Hematopoietic multipotent progenitor cell (in vitro differentiated cells): Measurements from ENCODE around the gene GRAMD1B. TPM values are rescaled to one million over a fixed set of nuclear protein-coding genes. Genes with fewer than 3 reads are reported as not detected.

Source experiments
- DNase-seq, 3 donors: peaks; one replicate each; pipeline ENCODE4 v3.0.0-alpha.2; 2011 to 2015; ENCODE audit warnings: low read depth in 2 of 3, low spot score in 2 of 3
- total RNA-seq: library from RNA; depleted of rRNA; stranded (reverse); fragments of >200 nt; gene quantifications from one replicate; pipeline ENCODE4 v1.2.3, GENCODE V29; 2012

The GRAMD1B gene
- total RNA-seq, 1 donor, result 18.9 TPM

DNA sequence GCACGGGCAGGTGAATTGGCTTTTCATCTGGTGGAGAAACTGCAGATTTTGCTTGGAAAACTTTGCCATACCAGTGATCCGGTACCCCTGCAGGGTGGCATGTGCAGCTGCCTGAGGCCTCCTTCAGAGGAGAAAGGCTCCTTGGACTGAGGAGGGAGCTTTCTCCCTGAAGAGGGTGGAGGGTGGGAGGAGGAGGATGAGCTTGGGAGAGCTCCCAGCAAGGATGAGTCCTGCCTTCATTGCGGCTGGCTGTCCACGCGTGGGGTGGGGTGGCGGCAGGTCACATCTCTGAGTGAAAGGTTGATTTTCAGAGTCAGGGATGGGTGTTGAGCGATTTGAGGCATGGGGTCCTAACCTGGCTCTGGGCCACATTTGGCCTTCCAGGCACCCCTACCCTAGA lies 96.8 kb downstream of the GRAMD1B start:
- no peak for DNase-seq

DNA sequence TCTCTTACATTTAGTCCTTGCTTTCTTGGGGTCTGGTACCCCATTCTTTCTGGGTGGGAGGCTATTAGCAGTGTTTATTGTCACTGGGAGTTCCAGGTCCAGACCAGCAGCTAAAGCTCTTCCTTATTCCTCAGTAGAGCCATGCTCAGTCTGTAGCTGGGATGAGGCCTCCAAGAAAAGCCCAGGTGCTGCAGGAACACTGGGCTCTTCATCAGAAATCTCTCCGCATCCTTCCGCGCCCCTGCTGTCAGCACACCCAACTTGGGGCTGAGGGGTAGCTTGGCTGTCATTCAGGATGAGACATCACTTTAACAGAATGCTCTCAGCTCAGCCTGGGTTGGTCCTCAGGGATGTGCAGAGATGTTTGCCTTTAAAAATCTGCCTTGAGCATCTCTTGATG lies 97.5 kb downstream of the GRAMD1B start:
- no peak for DNase-seq

DNA sequence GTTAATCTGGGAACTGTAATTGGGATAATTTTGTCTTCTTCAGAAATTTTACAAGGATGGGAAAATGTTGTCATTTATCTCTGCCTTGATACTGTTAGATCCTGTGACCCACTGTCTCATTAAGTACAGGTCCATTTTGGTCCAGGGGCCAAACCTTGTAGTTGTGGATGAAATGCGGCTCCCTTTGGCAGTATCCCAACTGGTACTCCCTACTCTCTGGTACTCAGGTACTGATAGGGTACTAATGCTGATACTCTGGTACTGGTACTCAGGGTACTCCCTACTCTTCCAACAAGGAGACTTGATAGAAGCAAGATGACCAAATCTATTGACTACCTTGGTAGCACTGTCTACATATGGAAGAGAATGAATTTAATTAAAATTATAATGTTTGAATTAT lies 97.9 kb downstream of the GRAMD1B start:
- no peak for DNase-seq

DNA sequence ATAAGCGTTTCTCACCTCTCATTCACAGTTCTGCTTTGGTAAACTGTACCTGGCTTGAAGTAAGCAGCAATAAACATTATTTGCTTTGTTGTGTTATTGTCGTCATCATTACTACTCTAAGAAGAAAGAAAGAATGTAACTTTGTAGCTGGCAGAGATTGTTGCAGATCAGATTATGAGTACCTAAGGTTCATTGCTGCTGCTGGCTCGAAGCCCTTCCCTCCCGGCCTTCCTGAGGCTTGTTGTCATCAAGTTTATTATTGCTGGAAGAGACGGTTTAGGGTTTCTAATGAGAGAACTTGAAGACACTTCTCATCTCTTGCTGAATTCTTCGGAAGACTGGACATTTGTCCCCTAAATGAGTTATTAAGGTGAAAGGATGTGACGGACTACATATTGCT lies 101.3 kb downstream of the GRAMD1B start:
- DNase-seq, result no peak

DNA sequence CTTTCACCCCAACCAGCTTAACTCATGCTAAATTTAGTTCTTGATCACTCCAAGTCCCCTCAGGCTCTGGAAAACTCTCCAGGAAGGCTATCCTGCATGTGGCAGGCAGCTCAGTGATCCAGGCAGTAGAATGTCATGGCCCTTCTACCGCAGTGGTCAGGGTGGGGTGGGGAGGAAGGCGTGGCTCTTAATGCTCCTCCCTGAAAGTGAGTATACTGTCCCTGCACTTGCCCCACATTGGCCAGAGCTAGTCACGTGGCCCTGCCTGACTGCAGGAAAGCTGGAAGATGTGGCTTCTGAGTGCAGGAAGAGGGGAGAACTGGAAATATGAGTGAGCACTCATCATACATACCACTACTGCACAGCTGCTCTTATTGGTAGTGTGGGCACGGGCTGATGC lies 102.1 kb downstream of the GRAMD1B start:
- no peak for DNase-seq

DNA sequence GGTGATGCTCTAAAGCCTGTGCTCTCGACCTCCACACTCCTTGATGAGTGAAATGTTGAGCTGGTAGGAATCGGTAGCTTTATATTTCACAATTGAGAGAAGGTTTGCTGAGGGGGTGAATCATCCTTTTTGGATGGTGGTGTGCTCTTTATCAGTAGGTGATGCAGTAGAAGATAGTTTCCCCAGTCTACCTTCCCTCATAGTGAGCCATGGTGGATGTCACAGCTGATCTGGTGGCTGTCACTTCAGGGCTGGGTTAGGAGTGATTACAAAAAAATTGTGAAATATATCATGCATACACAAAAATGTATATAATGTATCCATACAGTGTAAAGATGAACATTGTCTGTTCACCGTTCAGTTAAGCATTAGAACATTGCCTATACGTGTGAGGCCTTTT lies 105.3 kb downstream of the GRAMD1B start:
- DNase-seq, result no peak

DNA sequence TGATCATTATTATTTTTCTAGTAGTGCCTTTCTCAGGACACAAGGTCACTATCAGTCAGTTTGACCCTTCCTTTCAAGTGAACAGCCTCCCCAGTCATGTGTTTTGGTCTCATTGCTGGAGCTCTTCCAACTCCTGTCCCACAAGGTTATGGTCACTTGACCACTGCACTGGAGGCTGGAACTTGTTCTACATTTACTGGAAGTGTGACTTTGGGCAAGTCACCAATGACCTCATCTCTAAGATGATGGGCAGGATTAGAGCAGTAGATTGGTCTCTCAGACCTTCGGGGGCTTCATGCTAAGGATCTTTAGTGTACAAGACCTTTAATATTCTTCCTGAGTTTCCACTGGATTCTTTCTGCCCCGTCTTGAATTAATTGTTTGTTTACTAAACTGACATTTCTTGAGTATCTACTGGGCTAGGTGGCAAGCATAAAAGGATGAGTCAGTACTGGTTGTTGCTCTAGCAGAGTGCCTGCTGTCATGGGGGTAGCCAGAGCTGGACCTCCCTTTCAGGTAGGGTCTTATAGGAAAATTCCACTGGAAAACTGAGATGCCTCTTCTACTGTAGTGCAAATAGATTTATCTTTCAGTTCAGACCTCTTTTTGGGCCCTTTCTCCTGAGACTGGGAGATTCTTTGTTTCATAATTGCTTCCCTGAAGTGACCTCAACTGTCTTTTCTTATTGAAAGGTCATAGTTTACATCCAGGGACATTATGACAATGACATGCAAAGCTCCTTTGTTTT lies 106.8 kb downstream of the GRAMD1B start:
- no peak for DNase-seq

DNA sequence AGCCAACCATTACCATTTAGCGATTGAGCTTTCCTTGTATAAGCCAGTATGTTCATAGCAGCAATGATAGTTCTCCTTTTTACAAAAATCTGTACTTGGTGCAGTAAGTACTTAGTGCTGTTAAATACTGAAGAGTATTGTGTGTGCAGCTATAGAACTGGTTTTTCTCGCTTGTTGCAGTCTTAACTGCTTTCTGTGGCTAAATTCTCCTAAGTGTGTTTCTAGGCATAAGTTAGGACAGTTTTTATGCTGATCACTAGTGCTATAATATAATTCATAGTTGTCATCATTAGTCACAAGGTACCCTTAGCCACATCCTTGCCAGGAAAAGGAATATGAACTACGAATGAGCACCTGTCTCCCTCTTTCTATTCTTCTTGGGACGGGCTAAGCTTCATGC lies 107.7 kb downstream of the GRAMD1B start:
- DNase-seq, result no peak

DNA sequence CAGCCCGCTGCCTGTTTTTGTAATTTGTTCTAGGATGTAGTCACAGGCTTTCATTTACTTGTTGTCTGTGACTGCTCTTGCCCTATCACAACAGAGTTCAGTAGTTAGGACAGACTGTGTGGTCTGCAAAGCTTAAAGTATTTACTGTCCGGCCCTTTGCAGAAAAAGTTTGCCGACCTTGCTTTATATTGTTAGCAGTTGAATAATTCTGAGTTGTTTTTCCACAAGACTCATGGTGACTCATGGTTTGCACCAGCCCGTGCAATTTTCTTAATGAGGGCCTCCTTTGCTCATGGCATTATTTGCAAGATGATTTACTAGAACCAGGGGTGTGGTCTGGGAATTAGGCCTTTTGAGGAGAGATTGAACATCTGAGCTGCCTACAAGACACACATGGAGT lies 113.7 kb downstream of the GRAMD1B start:
- peak in 1 of 3 donors; percentile 10 for DNase-seq

DNA sequence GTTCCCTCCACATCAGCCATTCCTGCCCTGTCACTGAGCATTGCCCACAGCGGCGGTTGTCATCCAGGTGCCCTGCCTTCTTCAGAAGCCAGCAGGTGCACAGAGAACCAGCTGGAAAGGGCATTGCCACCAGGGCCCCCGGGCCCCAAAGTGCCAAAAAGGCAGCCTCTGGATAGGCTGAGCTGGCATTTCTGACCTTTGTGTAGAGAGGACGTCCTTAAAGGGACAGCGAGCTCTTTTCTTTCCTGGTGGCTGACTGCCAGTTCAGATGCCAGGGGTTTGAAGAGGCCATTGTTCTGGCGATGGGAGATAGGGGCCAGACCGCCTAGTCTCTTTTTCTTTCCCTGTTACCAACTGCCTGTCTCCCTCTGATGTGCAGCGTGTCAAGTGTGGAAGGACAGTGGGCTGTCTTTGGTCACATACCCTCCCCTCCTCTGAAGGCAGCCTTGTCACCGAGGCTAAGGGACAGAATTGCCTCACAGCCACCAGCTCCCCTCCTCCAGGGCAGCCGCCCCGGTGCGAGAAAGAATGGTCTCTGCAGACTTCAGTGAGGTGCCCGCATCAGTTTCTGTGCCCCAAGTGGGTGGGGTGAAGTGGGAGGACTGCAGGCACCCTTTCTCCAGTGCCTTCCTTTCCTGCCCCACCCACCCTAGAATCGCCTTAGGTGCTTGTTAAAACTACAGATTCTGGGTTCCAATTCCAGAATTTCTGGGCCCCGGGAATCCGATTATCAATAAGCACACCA lies 114.7 kb downstream of the GRAMD1B start:
- DNase-seq, result no peak

DNA sequence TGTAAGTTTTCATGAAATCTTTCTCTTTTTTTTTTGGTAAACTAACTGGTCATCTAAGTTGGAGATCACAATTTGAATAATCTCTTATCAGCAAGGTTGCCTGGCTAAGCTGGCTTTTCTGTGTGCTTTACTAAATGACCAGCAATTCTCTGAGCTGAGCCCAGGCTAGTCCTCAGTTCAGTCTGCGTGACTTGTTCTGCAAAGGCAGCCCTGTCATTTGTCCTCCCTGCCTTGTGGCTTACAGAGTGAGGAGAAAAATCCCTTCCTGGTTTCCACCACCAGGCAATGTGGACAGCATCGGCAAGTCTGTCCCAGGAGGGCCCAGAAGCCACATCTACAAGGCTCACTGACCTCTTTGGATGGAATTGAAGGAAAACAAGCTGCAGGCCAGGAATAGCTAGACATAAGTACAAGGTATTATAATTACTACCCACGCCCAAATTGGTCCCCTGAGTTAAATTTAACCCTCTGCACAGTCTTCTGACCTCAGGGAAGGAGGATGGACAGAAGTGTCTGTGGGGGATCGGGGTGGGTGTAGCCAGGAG lies 115.7 kb downstream of the GRAMD1B start:
- no peak for DNase-seq

DNA sequence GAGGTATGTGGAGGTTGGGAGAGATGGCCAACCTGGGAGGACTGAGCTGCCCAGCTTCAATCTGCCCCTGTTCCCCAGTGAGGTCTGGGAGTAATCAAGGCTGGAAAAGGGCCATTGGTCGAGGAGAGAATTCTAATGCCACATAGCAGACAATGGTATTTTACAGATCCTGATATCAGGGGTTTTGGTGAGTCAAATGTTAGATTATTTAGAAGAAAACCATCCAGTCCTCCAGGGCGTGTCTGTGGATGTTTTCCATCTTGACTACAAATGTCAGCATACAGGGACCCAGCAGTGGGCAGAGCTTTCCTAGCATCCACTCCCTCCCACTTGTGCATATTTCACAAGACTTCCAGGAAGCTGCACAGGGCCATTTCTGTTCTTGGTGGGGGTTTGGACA lies 116.4 kb downstream of the GRAMD1B start:
- no peak for DNase-seq

DNA sequence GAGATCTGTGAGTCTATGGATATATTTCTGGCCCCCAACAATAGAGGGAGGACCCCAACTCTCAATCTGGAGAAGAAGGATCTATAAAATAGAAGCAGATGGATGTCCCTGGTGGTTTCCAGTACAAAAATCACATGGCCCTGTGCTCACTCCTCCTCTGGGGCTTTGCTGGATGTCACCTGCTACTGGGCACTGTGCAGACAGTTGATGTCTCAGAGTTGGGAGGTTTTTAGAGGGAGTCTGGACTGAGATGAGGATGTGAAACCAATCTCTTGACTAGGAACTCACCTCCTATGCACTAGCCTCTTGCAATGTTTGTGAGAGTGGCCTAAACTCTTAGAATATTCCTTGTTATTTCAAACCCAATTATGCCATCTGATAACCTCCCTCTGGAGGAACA lies 117.1 kb downstream of the GRAMD1B start:
- DNase-seq, result no peak

DNA sequence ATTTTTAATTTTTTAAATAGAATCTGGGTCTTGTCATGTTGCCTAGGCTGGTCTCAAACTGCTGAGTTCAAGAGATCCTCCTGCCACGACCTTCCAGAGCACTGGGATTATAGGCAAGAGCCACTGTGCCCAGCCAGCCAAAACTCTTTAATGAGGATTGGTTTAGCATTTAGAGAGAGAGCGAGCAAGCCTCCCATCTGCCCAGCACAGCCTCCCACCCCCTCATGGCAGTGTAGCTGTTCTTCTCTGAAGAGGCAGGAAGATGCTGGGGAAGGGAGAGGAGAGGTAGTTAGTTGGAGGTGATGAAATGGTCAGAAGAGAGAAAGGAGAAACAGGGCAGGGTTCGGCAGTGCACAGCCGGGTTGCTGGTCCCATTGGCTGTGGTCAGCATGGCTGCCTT lies 118.7 kb downstream of the GRAMD1B start:
- no peak for DNase-seq

DNA sequence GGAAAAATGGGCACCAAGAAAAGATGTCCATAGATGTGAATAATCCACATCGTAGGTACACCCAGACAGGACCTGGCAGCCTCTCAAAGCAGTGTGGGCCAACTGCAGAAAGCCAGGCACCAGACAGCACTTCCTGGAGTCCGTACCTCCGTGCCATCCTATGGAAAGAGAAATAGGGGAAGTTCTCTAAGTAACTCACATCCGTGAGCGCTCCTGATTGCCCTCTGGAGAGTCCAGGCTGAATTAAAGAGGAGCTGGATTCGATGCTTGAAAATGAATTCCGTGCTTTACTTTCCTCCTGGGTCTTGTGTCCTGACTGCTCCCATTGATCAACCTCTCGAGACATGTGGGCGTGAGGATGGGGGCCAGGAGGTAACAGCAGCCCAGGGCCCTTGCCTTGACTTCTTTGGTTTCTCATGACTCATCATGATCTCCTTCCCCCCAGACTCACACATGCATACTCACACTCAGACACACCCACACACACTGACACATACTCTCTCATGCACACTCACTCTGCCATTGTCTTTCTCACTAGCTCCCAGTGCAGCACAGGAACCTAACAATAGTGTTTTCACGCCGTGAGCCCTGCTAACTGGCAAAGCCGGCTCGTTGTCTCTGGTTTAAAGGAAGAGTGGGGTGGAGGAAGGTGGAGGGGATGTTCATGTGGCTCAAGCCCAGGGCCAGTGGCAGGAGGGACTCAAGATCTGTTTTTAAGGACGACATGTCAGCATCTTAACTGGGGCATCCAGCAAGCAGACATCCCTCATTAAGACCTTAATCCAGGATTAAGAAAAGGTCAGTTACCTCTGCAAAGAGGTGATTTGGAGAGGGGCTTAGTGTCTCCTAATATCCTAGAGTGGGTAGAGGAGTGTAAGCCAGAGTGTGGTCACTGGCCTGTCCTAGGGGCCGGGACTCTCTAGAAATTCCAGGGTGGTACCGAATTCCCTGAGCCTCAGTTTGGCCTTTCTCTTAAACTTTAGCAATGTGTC lies 120.2 kb downstream of the GRAMD1B start:
- no peak for DNase-seq

DNA sequence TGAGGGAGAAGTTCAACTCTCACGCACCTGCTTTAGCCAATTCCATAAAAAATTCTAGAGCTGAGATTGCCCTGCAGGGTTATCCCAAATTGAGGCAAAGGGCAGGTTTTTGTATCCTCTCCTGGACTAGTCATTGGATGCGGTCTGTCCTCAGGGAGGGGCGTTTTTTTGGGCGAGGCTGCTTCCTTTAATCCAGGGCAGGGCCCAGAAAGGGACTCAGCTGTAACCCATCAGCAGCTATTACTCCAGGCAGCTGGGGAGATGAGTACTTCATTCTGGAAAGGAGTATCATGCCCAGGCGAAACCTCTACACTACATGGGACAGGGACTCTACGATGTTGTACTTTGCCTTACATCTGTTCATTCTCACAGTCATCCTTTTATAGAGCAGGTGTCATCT lies 121.0 kb downstream of the GRAMD1B start:
- no peak for DNase-seq

DNA sequence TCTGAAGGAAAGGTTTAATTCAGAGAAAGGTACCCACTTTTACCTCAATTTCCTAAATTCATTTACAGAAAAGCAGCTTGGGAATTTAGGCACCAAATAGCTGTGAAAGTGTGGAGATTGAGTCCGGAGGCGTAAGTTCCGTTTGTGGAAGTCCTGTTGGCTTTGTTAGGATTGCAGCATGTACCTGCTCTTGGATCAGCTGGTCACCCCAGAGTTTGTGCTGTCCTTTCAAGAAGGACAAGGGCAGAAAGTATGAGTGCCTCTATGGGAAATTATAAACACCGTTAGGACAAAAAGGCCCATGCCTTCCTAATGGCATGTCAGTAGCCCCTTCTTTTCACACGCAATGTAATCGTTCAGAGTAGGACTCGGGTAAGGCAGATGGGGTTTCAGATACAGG lies 126.6 kb downstream of the GRAMD1B start:
- no peak for DNase-seq

DNA sequence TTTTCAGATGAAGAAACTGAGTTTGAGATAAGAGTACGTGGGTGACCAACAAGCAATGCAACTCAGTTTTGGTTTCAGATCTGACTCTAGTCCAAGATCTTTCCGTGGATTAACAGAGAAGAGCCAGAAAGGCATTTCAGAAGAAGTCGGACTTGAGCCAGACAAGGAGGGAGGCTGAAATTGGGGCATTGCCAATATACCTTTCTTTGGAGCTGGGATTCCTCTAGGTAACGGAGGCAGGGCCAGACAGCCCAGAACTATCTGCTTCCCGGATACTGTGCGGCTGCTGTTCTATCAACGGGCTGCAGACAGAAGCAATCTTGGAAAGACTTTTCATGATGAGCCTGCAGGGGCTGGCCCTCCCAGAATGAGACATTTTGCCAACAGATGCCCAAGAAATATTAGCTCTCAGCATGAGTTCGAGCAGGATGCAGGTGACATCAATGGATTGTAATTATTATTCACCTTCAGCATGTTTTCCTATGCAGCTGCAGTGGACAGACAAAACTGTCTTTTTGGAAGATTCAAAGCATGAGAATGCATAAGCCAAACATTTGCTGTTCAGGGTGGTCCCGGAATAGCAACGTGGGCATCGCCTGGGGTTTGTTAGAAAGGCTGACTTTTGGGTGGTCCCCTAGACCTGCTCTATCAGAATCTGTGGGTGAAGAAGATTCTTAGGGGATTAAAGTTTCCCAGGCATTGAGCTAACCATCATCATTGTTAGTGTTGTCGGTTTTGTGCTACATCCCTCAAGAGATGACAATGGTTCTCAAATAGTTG lies 128.7 kb downstream of the GRAMD1B start:
- DNase-seq, result no peak

DNA sequence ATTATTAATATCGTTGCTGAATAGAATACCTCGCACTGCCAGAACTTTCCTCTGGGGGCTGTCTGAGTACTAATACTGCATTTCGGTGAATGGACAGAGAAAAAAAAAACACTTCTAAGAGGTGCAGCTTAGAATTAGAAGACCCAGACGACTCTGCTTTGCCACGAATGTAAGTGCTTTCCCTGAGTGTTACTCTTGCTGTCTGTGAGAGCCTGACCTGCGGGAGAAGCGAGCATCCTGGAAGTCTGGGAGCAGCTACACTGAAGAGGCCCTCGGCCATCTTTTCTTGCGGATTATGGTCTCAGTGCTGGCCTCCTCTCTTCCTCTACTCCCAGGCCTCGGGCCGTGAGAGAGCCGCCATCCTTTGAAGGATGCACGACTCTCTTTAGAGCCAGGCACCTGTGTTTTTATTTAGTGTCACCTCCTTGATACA lies 129.5 kb downstream of the GRAMD1B start:
- DNase-seq, result peak in 1 of 3 donors; percentile 49

DNA sequence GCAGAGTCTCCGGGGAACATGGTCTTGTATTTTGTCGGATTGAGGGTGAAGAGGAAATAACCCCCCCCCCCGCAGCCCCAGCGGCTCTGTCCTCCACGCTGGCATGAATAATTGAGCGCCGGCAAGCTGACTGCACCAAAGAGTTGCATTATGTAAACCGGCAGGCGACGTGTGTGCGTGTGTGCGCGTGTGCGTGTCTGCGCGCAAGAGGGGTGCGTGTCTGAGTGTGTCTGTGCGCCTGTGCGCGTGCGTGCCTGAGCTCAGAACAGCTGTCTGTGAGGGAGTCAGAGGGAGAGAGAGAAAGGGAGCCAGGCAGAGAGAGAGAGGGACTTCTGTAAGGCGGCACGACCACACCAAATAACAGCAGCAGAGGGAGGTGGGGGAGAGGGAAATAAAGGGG lies 129.9 kb downstream of the GRAMD1B start:
- peak in 2 of 3 donors; percentile 65 to 70 for DNase-seq
